GM19328 (cell line): ENCODE measurements around the gene DIP2C.
"Not testable (repeated sequence)": the region's sequence is repeated elsewhere in the genome, so short reads cannot be mapped to it uniquely, and the experiment has no call there.

Experiments used
- ATAC-seq: cut with Tn5 transposase; IDR thresholded peaks from one replicate; pipeline ENCODE4 v1.9.1; 2021; ENCODE audit warnings: mild to moderate bottlenecking, moderate library complexity; ENCODE audit not compliant: unreplicated experiment

Gene DIP2C

GRCh38 chr10:323651-324293 lies 365.7 kb downstream of the DIP2C start:
- peak; percentile 89 for ATAC-seq

GRCh38 chr10:323046-323445 lies 366.4 kb downstream of the DIP2C start:
- ATAC-seq: not testable (repeated sequence)

- ATAC-seq: no peak
Observed at GRCh38 chr10:320771-321170, 368.7 kb downstream of the DIP2C start.

- no peak for ATAC-seq
Observed at GRCh38 chr10:317926-318325, 371.5 kb downstream of the DIP2C start.

GRCh38 chr10:317271-317769 lies 372.1 kb downstream of the DIP2C start:
- peak; percentile 94 for ATAC-seq

GRCh38 chr10:316390-316789 lies 373.1 kb downstream of the DIP2C start:
- ATAC-seq: no peak

- no peak for ATAC-seq
Observed at GRCh38 chr10:314871-315270, 374.6 kb downstream of the DIP2C start.

- no peak for ATAC-seq
Observed at GRCh38 chr10:314381-314780, 375.1 kb downstream of the DIP2C start.

- ATAC-seq: no peak
Observed at GRCh38 chr10:311901-312665, 377.4 kb downstream of the DIP2C start.

GRCh38 chr10:310976-311639 lies 378.4 kb downstream of the DIP2C start:
- no peak for ATAC-seq

- ATAC-seq: no peak
Observed at GRCh38 chr10:310371-310770, 379.1 kb downstream of the DIP2C start.

- ATAC-seq: no peak
Observed at GRCh38 chr10:308572-309085, 380.8 kb downstream of the DIP2C start.

- no peak for ATAC-seq
Observed at GRCh38 chr10:308101-308500, 381.4 kb downstream of the DIP2C start.

GRCh38 chr10:307659-308058 lies 381.8 kb downstream of the DIP2C start:
- ATAC-seq: no peak

- ATAC-seq: no peak
Observed at GRCh38 chr10:306675-307185, 382.7 kb downstream of the DIP2C start.

- no peak for ATAC-seq
Observed at GRCh38 chr10:306007-306674, 383.3 kb downstream of the DIP2C start.

GRCh38 chr10:305034-305433 lies 384.4 kb downstream of the DIP2C start:
- no peak for ATAC-seq

GRCh38 chr10:301536-301935 lies 387.9 kb downstream of the DIP2C start:
- ATAC-seq: no peak

GRCh38 chr10:300580-300979 lies 388.9 kb downstream of the DIP2C start:
- not testable (repeated sequence) for ATAC-seq

- ATAC-seq: peak; percentile 60
Observed at GRCh38 chr10:299969-300368, 389.5 kb downstream of the DIP2C start.

GRCh38 chr10:299512-299911 lies 390.0 kb downstream of the DIP2C start:
- ATAC-seq: peak; percentile 23
